Keratinocyte (primary cell): ENCODE measurements around the gene PPP1R3D. TPM values are rescaled to one million over a fixed set of nuclear protein-coding genes. Genes with fewer than 3 reads are reported as not detected.
A peak's percentile ranks its signal among the peaks of the same experiment; 100 is the strongest.

Source experiments
- DNase-seq: peaks from one replicate; pipeline ENCODE4 v3.0.0-alpha.2; 2011; ENCODE audit warnings: low read depth, missing footprints, low spot score
- FAIRE-seq: peaks from 2 replicates; lab custom pipeline; 2011; peaks lifted over from hg19 to GRCh38; lab: Jason Lieb, UNC
- H2AFZ ChIP-seq: 2 replicates; pipeline ENCODE4 v1.6.0; 2012; ENCODE audit warnings: low read length, control low read depth, inconsistent platforms; ENCODE audit not compliant: control insufficient read depth
- H3K27ac ChIP-seq: 2 replicates; pipeline ENCODE4 v1.5.1; 2011; ENCODE audit warnings: low read length; ENCODE audit not compliant: control insufficient read depth, insufficient read depth
- H3K27me3 ChIP-seq: 3 replicates; pipeline ENCODE4 v1.6.0; 2011; ENCODE audit warnings: low read length; ENCODE audit not compliant: control insufficient read depth, insufficient read depth; ENCODE audit errors: extremely low read depth
- H3K36me3 ChIP-seq, 2 experiments: 2 replicates in 1 of 2; 3 replicates in 1 of 2; pipeline ENCODE4 v1.5.1; 2011; ENCODE audit warnings: low read length in 2 of 2, mild to moderate bottlenecking in 1 of 2; ENCODE audit not compliant: control insufficient read depth in 2 of 2, insufficient read depth in 2 of 2; ENCODE audit errors: extremely low read depth in 1 of 2
- H3K4me1 ChIP-seq: 3 replicates; pipeline ENCODE4 v1.5.1; 2011; ENCODE audit warnings: low read length; ENCODE audit not compliant: control insufficient read depth, insufficient read depth; ENCODE audit errors: extremely low read depth
- H3K4me2 ChIP-seq: 3 replicates; pipeline ENCODE4 v1.6.0; 2011; ENCODE audit warnings: low read depth, low read length; ENCODE audit not compliant: control insufficient read depth, insufficient read depth; ENCODE audit errors: extremely low read depth
- H3K4me3 ChIP-seq, 3 experiments: fragments of 200-600 bp in 1 of 3; sonication (generic) in 1 of 3; 2 replicates in 2 of 3; 3 replicates in 1 of 3; pipeline ENCODE4 v1.5.1; 2011 to 2016; ENCODE audit warnings: low read length in 3 of 3, mild to moderate bottlenecking in 3 of 3, control low read depth in 2 of 3, inconsistent platforms in 1 of 3, low read depth in 1 of 3, mixed read lengths in 1 of 3, mixed run types in 1 of 3, moderate library complexity in 1 of 3; ENCODE audit not compliant: control insufficient read depth in 2 of 3, insufficient read depth in 2 of 3; ENCODE audit errors: extremely low read depth in 1 of 3
- H3K79me2 ChIP-seq: 2 replicates; pipeline ENCODE4 v1.6.0; 2012; ENCODE audit warnings: low read length; ENCODE audit not compliant: control insufficient read depth, insufficient read depth
- H3K9ac ChIP-seq: 3 replicates; pipeline ENCODE4 v1.6.0; 2011; ENCODE audit warnings: low read length; ENCODE audit not compliant: control insufficient read depth, insufficient read depth; ENCODE audit errors: extremely low read depth
- H3K9me1 ChIP-seq: 3 replicates; pipeline ENCODE4 v1.6.0; 2011; ENCODE audit warnings: low read length; ENCODE audit not compliant: control insufficient read depth, insufficient read depth; ENCODE audit errors: extremely low read depth
- H3K9me3 ChIP-seq: 2 replicates; pipeline ENCODE4 v1.5.1; 2012; ENCODE audit warnings: low read depth, low read length; ENCODE audit not compliant: control insufficient read depth
- H4K20me1 ChIP-seq: 3 replicates; pipeline ENCODE4 v1.6.0; 2011; ENCODE audit warnings: low read length; ENCODE audit not compliant: control insufficient read depth, insufficient read depth; ENCODE audit errors: extremely low read depth
- EZH2 ChIP-seq: IDR thresholded peaks from one replicate; pipeline ENCODE4 v1.6.1; 2012; ENCODE audit warnings: inconsistent platforms, mild to moderate bottlenecking, low read length, moderate library complexity
- dilution Hi-C: fragments of 300-500 bp; cut with MboI; formaldehyde crosslinking; loops from one replicate; pipeline ENCODE4 v1.7.0; 2020; ENCODE audit warnings: low sequenced_read_pairs; ENCODE audit not compliant: extremely low pct_ligation_motif_present
- polyA plus RNA-seq, 5 experiments: library from polyadenylated mRNA; depleted of rRNA in 3 of 5; stranded (reverse) in 3 of 5; stranded (forward) in 1 of 5; unstranded in 1 of 5; fragments of >200 nt; gene quantifications; 1 replicate in 1 of 5; 2 replicates in 3 of 5; 3 replicates in 1 of 5; pipeline versions ENCODE4 v1.2.1 to v1.2.3, GENCODE V29; 2011 to 2012; ENCODE audit warnings: missing spikeins in 2 of 5, low read depth in 1 of 5, low replicate concordance in 1 of 5
- TF ChIP-seq, protein P1 (sequence below), 3 experiments: IDR thresholded peaks in 1 of 3; conservative IDR thresholded peaks in 1 of 3; optimal IDR thresholded peaks in 1 of 3; 2 replicates in 2 of 3; 3 replicates in 1 of 3; pipeline versions ENCODE3 to v1.5.1; 2011; ENCODE audit warnings: low read length in 3 of 3, mild to moderate bottlenecking in 3 of 3, moderate library complexity in 2 of 3, control low read depth in 1 of 3, inconsistent platforms in 1 of 3; ENCODE audit not compliant: insufficient read depth in 2 of 3; ENCODE audit errors: extremely low read depth in 1 of 3

Gene PPP1R3D
- polyA plus RNA-seq, 1 donor (not counting 4 experiments of a cell fraction or from before 2014, with no cell fraction given), result 2.8 TPM

DNA sequence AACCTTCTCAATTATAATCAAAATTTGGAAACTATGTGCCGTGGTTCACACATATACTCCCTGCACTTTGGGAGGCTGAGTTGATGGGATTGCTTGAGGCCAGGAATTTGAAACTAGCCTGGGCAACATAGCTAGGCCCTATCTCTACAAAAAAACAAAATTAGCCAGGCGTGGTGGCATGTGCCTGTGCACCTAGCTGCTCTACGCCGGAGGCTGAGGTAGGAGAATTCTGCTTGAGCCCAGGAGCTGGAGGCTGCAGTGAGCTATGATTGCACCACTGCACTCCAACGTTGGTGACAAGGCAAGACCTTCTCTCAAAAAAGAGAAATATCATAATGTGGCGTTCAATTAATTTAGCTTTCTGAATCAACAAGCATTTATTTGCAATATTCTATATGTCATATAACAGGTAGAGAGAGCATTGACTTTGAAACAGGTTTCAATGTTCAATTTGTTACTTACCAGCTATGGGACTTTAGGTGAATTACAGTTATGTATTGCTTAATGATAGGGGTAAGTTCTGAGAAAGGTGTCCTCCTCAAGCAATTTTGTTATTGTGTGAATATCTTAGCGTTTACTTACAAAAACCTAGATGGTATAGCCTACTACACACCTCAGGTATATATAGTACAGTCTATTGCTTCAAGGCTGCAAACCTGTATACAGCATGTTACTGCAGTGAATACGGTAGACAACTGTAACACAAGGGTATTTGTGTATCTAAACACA lies 4.5 kb downstream of the PPP1R3D start:
- no peak overlapping the region for H3K9ac ChIP-seq
- dilution Hi-C loops, result no loop called here
- no peaks in the 10 kb centered on the region for H3K9me3 ChIP-seq
- no peak overlapping the region for H3K27ac ChIP-seq
- H3K4me2 ChIP-seq, result no peak overlapping the region
- H3K9me1 ChIP-seq, result no peaks in the 10 kb centered on the region
- DNase-seq (no peak), FAIRE-seq (no peak)
- H3K4me3 ChIP-seq, result no peak overlapping the region
- no peaks in the 10 kb centered on the region for H4K20me1 ChIP-seq
- H3K4me1 ChIP-seq, result peaks cover 30% of the 10 kb centered on the region
- no peaks in the 10 kb centered on the region for H3K36me3 ChIP-seq
- no peak overlapping the region for H2AFZ ChIP-seq
- no peaks in the 10 kb centered on the region for H3K27me3 ChIP-seq
- TF ChIP-seq EZH2, result no peak
- TF ChIP-seq, protein P1, sequence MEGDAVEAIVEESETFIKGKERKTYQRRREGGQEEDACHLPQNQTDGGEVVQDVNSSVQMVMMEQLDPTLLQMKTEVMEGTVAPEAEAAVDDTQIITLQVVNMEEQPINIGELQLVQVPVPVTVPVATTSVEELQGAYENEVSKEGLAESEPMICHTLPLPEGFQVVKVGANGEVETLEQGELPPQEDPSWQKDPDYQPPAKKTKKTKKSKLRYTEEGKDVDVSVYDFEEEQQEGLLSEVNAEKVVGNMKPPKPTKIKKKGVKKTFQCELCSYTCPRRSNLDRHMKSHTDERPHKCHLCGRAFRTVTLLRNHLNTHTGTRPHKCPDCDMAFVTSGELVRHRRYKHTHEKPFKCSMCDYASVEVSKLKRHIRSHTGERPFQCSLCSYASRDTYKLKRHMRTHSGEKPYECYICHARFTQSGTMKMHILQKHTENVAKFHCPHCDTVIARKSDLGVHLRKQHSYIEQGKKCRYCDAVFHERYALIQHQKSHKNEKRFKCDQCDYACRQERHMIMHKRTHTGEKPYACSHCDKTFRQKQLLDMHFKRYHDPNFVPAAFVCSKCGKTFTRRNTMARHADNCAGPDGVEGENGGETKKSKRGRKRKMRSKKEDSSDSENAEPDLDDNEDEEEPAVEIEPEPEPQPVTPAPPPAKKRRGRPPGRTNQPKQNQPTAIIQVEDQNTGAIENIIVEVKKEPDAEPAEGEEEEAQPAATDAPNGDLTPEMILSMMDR (optimal IDR thresholded peaks at IDR 0.05 in 1 of 3, IDR thresholded peaks at IDR 0.05 in 1 of 3, conservative IDR thresholded peaks at IDR 0.05 in 1 of 3; ENCODE audit: extremely low read depth in 1 of 3, insufficient read depth in 2 of 3, low read length in 3 of 3), result no peak
- H3K79me2 ChIP-seq, result peaks cover 17% of the 10 kb centered on the region

DNA sequence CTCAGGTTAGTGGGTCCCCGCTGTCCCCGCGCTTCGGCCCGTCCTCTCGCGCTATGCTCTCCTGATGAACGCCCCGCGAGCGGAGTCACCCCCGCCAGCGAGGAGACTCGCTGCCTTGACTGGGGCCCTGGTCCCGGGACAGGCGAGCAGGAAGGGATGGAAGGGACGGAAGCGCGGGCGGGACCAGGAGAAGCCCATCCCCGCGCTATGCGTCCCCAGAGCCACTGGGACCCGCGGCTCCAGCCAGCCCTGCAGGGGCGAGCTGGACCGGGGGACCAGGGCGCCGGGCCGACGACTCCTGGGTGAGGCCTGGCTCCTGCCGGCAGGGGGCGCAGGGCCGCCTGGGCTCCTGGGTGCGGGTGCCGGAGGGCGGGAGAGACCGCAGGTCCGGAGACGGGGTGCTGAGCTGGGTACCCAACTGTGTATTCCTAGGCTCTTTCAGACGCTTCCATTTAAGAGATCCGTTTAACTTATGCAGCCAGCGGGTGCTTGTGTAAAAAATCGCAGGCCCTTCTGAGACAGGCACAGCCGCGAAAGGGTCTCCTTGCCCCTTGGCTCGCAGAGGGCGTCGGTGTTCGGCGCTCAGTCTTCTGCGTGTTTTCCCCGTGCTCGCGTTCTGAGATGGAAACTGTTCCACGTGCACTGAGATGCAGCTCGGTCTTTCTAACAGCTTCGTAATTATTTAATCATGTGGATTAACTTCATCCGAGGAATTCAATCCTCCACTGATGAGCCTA lies 6.1 kb downstream of the PPP1R3D start:
- dilution Hi-C loops, result no loop called here
- peaks cover 26% of the 10 kb centered on the region for H3K4me1 ChIP-seq
- peak overlapping the region; percentile 79 for H2AFZ ChIP-seq
- peak overlapping the region; percentile 26 for H3K9ac ChIP-seq
- TF ChIP-seq, protein P1 (optimal IDR thresholded peaks at IDR 0.05 in 1 of 3, IDR thresholded peaks at IDR 0.05 in 1 of 3, conservative IDR thresholded peaks at IDR 0.05 in 1 of 3; ENCODE audit: extremely low read depth in 1 of 3, insufficient read depth in 2 of 3, low read length in 3 of 3), result peak; percentile 67 to 96 (median 86)
- TF ChIP-seq EZH2, result no peak
- no peaks in the 10 kb centered on the region for H3K9me1 ChIP-seq
- H3K27me3 ChIP-seq, result no peaks in the 10 kb centered on the region
- H3K4me2 ChIP-seq, result peak overlapping the region; percentile 63
- H3K79me2 ChIP-seq, result peaks cover 12% of the 10 kb centered on the region
- no peaks in the 10 kb centered on the region for H3K9me3 ChIP-seq
- H3K4me3 ChIP-seq, result peak overlapping the region; percentile 54 to 68 (median 54)
- FAIRE-seq, result no peak
- H3K27ac ChIP-seq, result no peak overlapping the region
- no peaks in the 10 kb centered on the region for H3K36me3 ChIP-seq
- DNase-seq, result no peak
- H4K20me1 ChIP-seq, result no peaks in the 10 kb centered on the region
